HG02885 (cell line): ENCODE data around the gene FCAMR.

Experiments used
- ATAC-seq: cut with Tn5 transposase; IDR thresholded peaks from one replicate; pipeline ENCODE4 v1.9.1; 2021; ENCODE audit warnings: mild to moderate bottlenecking; ENCODE audit not compliant: unreplicated experiment, poor library complexity

The FCAMR gene

DNA sequence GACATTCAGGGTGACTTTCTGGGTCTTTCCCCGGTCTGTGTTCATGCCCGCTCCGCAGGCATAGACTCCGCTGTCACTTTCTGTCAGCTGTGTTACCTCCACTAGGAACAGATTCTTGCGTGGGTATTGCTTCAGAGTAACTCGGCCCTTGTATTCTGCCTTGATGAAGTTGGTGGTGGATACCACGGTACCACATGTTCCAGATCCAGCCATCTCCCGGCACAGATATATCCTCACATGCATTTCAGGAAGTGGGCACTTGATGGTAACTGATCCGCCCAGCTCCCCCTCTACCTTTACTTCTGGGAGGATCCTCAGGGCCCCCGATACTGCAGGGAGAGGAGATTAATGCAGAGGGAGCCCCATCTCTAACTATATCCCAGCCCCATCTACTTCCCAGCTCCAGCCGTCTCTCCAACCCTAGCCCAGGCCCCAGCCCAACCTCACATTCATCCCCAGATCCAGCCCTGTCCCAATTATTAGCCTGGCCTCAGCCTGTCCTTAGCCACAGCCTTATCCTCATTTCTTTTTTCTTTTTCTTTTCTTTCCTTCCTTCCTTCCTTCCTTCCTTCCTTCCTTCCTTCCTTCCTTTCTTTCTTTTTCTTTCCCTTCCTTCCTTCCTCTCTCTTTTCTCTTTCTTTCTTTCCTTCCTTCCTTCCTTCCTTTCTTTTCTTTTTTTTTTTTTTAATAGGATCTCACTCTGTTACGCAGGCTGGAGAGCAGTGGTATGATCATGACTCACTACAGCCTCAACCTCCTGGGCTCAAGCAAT lies 56.3 kb downstream of the FCAMR start:
- no peak for ATAC-seq

DNA sequence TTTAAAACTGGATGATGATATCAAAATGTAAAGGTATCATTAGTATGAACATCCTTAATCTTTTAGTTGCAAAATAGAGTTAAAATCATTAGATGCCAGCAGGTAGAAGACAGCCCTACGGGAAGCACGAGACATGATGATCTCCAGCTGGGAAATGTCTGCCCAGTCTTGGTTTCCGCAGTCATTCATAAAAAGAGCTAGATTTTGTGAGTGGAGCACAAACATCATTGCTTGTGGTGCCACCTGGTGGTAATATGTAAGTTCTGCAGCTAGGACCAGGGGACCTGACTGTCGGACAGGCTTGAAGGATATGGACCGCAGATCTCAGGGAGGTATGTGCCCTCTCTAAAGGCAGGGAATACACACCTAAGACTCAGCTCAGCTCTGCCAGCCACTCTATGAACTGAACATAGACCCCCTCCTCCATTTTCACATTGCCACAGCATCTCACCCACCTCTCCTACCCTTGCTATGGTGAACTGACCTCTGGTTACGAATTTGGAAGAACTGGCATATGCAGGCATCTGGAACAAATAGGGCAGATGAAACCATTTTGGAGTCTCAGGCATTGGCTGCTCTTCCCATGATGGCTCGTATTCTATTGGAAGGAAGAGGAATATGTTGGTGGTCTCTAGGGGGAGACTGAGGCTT lies 57.7 kb downstream of the FCAMR start:
- no peak for ATAC-seq

DNA sequence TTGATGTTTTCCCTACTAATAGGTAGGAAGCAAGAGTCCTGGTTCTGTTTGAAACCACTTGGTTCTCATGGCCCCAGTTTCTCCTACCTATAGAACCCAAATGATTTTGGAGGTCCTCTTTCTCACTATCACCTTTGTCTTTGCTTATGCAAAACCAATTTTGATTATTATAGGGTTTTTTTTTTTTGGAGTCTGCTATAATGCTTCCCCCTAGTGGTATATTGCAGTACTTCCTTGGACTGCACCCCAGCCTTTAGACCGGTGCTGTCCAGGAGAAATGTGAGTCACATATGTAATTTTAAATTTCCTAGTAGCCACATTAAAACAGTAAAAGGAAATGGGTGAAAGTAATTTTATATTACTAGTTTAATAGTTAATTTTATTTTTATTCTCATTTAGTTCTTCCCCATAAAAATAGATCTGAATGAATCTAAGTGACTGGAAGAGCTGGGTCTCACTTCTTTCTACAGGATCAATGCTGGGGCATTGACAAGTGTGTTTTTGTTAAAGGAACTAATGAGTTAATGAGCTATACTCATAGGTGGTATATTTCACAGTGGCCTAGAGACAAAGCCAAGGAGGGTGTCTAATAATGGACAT lies 59.1 kb downstream of the FCAMR start:
- no peak for ATAC-seq

DNA sequence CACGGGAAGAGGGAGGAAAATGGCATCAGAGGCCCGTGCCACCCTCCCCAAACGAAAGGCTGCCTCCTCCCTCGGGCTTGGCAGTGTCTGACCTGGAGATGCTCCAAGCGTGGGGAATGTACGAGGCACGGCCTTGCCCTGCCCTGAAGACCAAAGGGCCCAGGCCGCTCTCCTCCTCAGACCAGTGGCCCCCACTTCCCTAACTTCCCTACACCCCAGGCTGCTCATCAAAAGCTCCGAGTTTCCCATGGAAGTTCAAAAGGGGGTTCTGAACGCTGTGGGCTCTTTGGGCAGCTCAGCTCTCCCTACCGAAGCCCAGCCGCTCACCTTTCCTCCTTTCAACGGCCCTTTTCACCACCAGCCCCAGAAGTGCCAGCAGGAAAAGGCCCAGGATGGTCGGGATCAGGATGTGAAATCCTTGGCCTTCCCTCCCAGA lies 60.4 kb downstream of the FCAMR start:
- no peak for ATAC-seq

DNA sequence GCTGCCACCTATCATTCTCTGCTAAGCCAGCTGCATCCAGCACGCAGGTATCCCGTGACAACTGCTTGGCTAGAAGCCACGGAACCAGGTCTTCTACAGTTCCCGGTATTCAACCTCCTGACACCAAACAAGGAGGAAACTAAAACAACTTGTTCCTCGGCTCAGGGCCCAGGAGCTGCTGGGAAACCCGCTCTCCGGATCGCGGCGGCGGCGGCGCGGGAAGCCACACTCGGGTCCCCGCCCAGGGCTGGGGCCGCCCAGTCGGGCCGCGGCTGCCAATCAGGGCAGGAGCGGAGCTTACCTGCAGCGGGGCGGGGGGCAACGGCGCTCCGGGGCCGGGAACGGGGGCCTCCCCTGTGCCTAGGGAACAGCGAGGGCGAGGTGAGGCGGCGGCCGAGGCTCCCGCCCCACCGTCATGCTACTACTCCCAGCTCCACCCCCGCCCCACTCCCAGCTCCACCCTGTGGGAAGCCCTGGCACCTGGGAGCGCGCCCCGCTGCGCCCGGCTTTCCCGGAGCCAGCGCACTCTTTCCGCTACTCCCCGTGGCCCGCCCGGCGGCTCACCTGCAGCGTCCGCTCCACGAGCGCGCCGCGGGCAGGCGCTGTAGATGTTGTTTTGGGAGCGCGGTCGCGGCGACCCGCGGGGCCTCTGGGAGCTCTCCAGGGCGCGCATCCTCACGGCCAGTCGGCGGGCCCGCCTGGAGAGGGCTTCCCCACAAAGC lies 60.9 kb downstream of the FCAMR start:
- ATAC-seq, result no peak

DNA sequence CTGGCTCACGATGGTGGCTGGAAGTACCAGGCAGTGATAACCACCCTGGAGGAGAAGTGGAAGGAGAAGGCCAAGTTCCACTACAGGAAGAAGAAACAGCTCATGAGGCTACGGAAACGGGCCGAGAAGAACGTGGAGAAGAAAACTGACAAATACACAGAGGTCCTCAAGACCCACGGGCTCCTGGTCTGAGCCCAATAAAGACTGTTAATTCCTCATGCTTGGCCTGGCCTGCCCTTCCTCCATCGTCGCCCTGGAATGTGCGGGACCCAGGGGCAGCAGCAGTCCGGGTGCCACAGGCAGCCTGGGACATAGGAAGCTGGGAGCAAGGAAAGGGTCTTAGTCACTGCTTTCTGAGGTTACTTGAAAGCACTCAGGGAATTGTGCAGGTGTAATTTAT lies 62.2 kb downstream of the FCAMR start:
- ATAC-seq, result no peak
